Activated naive CD4-positive, alpha-beta T cell treated with anti-CD3 and anti-CD28 coated beads, Interleukin-2, amount 10 ng/mL, durations not matched to agents 7 days and 5 days (primary cell): ENCODE results near the gene LLGL2.

ENCODE experiments used
- CTCF ChIA-PET: fragments of 350-600 bp; sonication (Branson Sonifier 250); formaldehyde crosslinking; loops from one replicate; lab custom pipeline; 2021; ENCODE audit warnings: antibody characterized with exemption; lab: Charles Lee
- DNase-seq: peaks from one replicate; pipeline ENCODE4 v3.0.0-alpha.2; 2020
- H3K27ac Mint-ChIP-seq: one replicate; pipeline ENCODE4 v1.8.0; 2021; ENCODE audit warnings: mild to moderate bottlenecking, moderate library complexity, mixed read lengths
- H3K27me3 Mint-ChIP-seq: one replicate; pipeline ENCODE4 v1.8.0; 2021; ENCODE audit warnings: mild to moderate bottlenecking, mixed read lengths
- H3K36me3 Mint-ChIP-seq: one replicate; pipeline ENCODE4 v1.8.0; 2021; ENCODE audit warnings: mixed read lengths
- H3K4me1 Mint-ChIP-seq: one replicate; pipeline ENCODE4 v1.8.0; 2021; ENCODE audit warnings: mixed read lengths
- H3K4me3 Mint-ChIP-seq: one replicate; pipeline ENCODE4 v1.8.0; 2021; ENCODE audit warnings: mild to moderate bottlenecking, moderate library complexity, mixed read lengths
- H3K9me3 Mint-ChIP-seq: one replicate; pipeline ENCODE4 v1.8.0; 2021; ENCODE audit warnings: mixed read lengths

LLGL2 gene

DNA sequence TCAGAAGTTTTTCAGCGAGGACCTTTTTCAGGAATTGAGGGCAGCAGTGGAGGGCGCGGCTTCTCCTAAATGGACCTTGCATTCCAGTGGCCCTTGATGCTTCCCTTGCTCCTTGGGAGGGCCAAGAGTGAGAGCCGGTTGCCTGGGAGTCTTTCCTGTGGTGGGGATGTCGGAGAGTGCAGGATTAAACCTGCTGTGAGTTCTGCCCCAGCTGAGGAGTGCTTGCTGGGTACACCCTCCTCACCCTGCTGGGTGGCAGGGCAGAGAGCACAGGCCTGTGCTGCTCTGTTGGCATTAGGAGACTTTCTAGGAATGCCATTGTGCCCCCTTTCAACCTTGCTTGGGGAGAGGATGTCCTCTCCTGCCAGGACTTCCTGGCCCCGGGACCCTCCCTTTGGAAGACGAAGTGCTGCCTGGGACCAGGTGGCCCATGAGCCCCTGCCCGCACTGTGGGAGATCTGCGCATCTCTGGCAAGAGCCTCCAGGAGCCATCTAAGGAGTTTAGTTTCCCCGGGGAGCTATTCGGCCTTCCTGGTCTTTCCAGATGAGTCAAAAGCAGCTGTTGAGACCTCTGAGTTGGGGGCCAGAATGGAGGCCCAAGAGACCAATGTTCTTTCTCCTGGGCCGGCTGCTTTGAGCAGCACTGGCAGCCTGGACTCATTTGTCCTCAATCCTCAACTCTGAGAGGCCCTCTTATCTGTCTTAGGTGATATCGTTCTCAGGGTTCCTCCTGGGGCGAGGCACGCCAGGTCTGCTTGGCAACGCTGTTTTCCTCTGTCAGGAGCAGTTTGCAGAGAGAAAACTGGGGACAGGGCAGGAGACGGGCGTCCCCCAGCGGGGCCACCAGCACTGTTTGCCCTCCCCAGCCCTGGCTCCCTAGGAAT, 5.6 kb downstream of the LLGL2 start:
- peaks cover 13% of the 10 kb centered on the region for H3K27me3 Mint-ChIP-seq
- no peak overlapping the region for H3K27ac Mint-ChIP-seq
- CTCF ChIA-PET = no interaction called here
- no peaks in the 10 kb centered on the region for H3K9me3 Mint-ChIP-seq
- peaks cover 6% of the 10 kb centered on the region for H3K36me3 Mint-ChIP-seq
- H3K4me1 Mint-ChIP-seq = peaks cover 38% of the 10 kb centered on the region
- no peak for DNase-seq
- no peak overlapping the region for H3K4me3 Mint-ChIP-seq

DNA sequence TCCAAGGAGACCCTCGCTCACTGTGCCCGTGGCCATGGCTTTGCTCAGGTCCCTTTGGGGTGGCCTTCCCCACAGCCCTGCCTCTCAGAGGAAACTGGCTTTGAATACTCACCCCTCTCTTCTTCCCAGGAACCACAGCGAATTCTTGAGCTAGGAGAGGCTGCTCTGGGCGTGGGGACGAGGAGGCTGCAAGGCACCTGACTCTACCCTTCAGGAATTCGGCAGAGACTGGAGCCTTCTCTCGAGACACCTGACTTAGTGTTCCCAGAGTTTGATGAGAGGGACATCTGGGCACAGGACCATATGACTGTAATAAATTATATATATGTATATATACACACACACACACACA, 6.2 kb downstream of the LLGL2 start:
- no peak overlapping the region for H3K27ac Mint-ChIP-seq

DNA sequence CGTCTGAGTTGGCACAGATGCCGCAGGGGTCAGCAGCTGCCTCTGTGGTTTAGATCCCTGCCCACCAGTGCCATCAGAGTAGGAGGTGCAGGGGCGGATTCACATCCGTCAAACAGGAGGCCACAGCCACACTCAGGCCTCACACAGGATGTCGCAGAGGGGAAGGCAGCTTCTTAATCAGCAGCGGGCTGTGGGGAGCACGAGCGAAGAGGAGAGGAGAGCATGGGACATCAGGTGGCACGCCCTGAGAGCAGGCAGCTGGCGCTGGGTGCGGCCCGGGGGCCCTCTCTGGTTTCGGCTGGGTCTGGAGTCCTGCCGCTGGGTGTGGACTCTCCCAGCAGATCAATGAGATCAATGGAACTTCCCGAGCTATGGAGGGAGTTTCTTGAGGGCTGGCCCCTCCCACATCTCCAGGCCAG, 9.6 kb downstream of the LLGL2 start:
- H3K9me3 Mint-ChIP-seq = no peaks in the 10 kb centered on the region
- peaks cover 32% of the 10 kb centered on the region for H3K4me1 Mint-ChIP-seq
- no peaks in the 10 kb centered on the region for H3K27me3 Mint-ChIP-seq
- peaks cover 3% of the 10 kb centered on the region for H3K36me3 Mint-ChIP-seq
- DNase-seq = peak; percentile 79
- H3K4me3 Mint-ChIP-seq = peak overlapping the region; percentile 31
- CTCF ChIA-PET = no interaction called here
- H3K27ac Mint-ChIP-seq = peak overlapping the region; percentile 82

More for the DNA sequence above, 6.2 kb downstream of the LLGL2 start:
- Mint-ChIP-seq H3K27me3 (peaks cover 6% of the 10 kb centered on the region), H3K36me3 (peaks cover 4% of the 10 kb centered on the region), H3K4me1 (peaks cover 37% of the 10 kb centered on the region), H3K4me3 (no peak overlapping the region), H3K9me3 (no peaks in the 10 kb centered on the region)
- CTCF ChIA-PET = interaction anchor here (0.7 kb wide), 1 partner anchor 15 kb away, joined by 4 read pairs; the partner anchor contains the start of gene TSEN54
- no peak for DNase-seq

DNA sequence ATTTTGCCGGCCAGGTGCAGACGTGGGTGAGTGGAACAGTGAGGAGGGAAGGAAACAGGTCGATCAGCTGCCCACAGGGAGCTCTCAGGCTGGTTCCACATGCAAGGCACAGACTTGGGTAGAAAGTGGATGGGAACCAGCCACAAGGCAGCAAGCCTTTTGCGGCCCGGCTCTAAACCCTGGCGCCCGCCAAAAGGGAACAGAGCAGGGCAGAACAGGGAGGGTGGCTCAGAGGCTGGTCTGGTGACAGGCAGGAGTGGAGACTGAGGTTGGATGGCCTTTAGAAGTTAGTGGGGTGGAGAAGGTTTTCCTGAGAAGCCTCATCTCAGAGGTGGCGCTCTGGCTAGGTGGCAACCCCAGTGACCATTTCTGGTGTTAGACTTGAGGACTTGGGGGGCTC, 10.4 kb downstream of the LLGL2 start:
- Mint-ChIP-seq H3K36me3 (peaks cover 2% of the 10 kb centered on the region), H3K9me3 (no peaks in the 10 kb centered on the region), H3K4me3 (no peak overlapping the region), H3K27ac (peak overlapping the region; percentile 82), H3K4me1 (peaks cover 32% of the 10 kb centered on the region), H3K27me3 (no peaks in the 10 kb centered on the region)
- CTCF ChIA-PET = no interaction called here
- DNase-seq = no peak

GRCh38 chr17:75536366-75536765, 10.9 kb downstream of the LLGL2 start:
- Mint-ChIP-seq H3K9me3 (no peaks in the 10 kb centered on the region), H3K27me3 (no peaks in the 10 kb centered on the region), H3K4me3 (no peak overlapping the region), H3K4me1 (peaks cover 32% of the 10 kb centered on the region), H3K36me3 (peaks cover 2% of the 10 kb centered on the region), H3K27ac (peak overlapping the region; percentile 67)
- no peak for DNase-seq
- CTCF ChIA-PET = no interaction called here

GRCh38 chr17:75539967-75540729, 14.7 kb downstream of the LLGL2 start:
- no peak for DNase-seq
- Mint-ChIP-seq H3K4me1 (peaks cover 13% of the 10 kb centered on the region), H3K27ac (no peak overlapping the region), H3K36me3 (no peaks in the 10 kb centered on the region), H3K27me3 (no peaks in the 10 kb centered on the region), H3K4me3 (no peak overlapping the region), H3K9me3 (no peaks in the 10 kb centered on the region)
- CTCF ChIA-PET = interaction anchor here (1.3 kb wide), 1 partner anchor 24 kb away, joined by 3 read pairs; the partner anchor contains the start of gene TSEN54

GRCh38 chr17:75540923-75541503, 15.5 kb downstream of the LLGL2 start:
- CTCF ChIA-PET = interaction anchor here (1.3 kb wide), 1 partner anchor 24 kb away, joined by 3 read pairs; the partner anchor contains the start of gene TSEN54
- H3K9me3 Mint-ChIP-seq = no peaks in the 10 kb centered on the region
- no peak for DNase-seq
- peaks cover 5% of the 10 kb centered on the region for H3K4me1 Mint-ChIP-seq
- H3K27ac Mint-ChIP-seq = no peak overlapping the region
- no peaks in the 10 kb centered on the region for H3K36me3 Mint-ChIP-seq
- no peak overlapping the region for H3K4me3 Mint-ChIP-seq
- no peaks in the 10 kb centered on the region for H3K27me3 Mint-ChIP-seq

GRCh38 chr17:75542229-75542628, 16.7 kb downstream of the LLGL2 start:
- CTCF ChIA-PET = no interaction called here
- no peak overlapping the region for H3K27ac Mint-ChIP-seq
- DNase-seq = no peak
- H3K36me3 Mint-ChIP-seq = no peaks in the 10 kb centered on the region
- H3K4me1 Mint-ChIP-seq = no peaks in the 10 kb centered on the region
- H3K9me3 Mint-ChIP-seq = no peaks in the 10 kb centered on the region
- no peaks in the 10 kb centered on the region for H3K27me3 Mint-ChIP-seq
- H3K4me3 Mint-ChIP-seq = no peak overlapping the region

- CTCF ChIA-PET = no interaction called here
- DNase-seq = no peak
These were observed 17.3 kb downstream of the LLGL2 start for GRCh38 chr17:75542728-75543336.

DNA sequence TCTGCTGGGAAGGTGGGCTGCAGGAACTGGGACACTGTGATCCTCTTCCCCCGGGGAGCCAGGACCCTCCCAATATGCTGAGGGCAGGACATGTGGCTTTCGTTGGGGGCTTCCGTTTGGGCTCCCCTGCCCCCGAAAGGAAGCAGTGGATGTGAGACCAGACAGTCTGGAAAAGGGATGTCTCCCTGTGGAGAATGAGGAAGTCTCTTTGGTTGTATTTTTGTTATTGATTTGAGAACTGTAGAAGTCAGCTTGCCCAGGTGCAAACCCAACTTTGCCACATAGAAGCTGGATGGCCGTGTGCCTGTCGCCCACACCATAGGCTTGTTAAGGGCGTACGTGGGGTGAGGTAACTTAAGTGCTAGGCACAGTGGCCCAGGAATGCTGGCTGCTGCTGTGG, 18.8 kb downstream of the LLGL2 start:
- Mint-ChIP-seq H3K4me3 (no peak overlapping the region), H3K27ac (no peak overlapping the region), H3K9me3 (no peaks in the 10 kb centered on the region), H3K27me3 (no peaks in the 10 kb centered on the region), H3K36me3 (no peaks in the 10 kb centered on the region), H3K4me1 (no peaks in the 10 kb centered on the region)
- CTCF ChIA-PET = no interaction called here
- DNase-seq = no peak

More at GRCh38 chr17:75542728-75543336, 17.3 kb downstream of the LLGL2 start:
- Mint-ChIP-seq H3K9me3 (no peaks in the 10 kb centered on the region), H3K4me3 (no peak overlapping the region), H3K27me3 (no peaks in the 10 kb centered on the region), H3K27ac (no peak overlapping the region), H3K36me3 (no peaks in the 10 kb centered on the region), H3K4me1 (no peaks in the 10 kb centered on the region)

DNA sequence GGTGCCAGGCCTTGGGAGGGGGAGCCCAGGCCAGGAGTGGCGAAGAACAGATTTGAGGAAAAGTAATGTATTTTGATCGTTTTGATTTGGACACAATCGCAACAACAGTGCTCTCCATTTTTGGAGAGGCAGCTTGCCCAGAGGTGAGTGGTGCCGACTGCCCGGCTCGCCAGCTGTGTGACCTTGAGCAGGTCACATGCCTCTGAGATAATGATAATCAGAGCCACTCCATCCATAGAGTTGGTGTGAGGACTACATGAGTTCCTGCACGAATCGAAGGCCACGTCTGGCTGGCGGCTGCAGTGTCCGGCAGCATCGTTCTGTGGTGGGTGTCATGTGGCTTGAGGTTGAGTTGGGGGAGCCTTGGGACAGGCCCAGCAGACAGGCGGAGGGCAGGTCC, 20.7 kb downstream of the LLGL2 start:
- no peaks in the 10 kb centered on the region for H3K4me1 Mint-ChIP-seq
- CTCF ChIA-PET = no interaction called here
- H3K36me3 Mint-ChIP-seq = no peaks in the 10 kb centered on the region
- H3K27ac Mint-ChIP-seq = no peak overlapping the region
- DNase-seq = no peak
- no peaks in the 10 kb centered on the region for H3K9me3 Mint-ChIP-seq
- no peak overlapping the region for H3K4me3 Mint-ChIP-seq
- H3K27me3 Mint-ChIP-seq = no peaks in the 10 kb centered on the region

DNA sequence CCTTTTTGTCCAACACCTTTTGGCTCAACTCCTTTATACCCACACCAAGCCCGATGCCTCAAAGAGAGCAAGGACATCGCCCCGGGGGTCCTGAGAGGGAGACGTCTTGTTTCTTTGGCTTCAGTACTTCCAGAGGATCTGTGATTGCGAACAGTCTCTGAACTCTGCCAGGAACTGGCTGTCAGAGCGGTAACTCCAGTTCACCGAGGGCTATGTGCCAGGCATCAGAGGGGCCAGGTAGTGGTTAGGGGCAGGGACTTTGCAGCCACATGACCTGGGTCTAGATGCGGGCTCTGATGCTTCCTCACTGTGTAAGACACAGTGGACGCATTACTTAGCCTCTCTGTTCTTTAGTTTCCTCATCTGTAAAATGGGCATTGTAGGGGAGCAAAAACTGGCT, 21.6 kb downstream of the LLGL2 start:
- Mint-ChIP-seq H3K4me1 (no peaks in the 10 kb centered on the region), H3K4me3 (no peak overlapping the region), H3K36me3 (no peaks in the 10 kb centered on the region), H3K27ac (no peak overlapping the region), H3K27me3 (no peaks in the 10 kb centered on the region), H3K9me3 (no peaks in the 10 kb centered on the region)
- CTCF ChIA-PET = no interaction called here
- DNase-seq = no peak

DNA sequence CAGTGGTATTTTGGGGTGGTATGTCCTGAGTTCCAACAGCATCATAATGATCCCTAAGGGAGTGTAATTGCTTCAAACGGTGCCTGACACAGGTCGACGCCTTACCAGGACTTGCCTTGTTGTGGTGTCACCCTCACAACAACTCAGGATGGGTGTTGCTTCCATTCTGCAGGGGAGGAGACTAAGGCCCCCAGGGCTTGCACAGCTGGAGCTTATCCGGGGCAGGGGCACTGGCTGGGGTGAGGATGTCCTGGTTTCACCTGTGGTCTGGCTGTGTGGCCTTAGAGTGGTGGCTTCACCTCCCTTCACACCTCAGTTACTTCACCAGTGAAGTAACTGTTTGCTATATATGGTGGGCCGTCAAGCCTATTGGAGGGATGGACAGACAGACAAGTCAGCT, 23.3 kb downstream of the LLGL2 start:
- CTCF ChIA-PET = no interaction called here
- Mint-ChIP-seq H3K36me3 (no peaks in the 10 kb centered on the region), H3K4me3 (no peak overlapping the region), H3K9me3 (no peaks in the 10 kb centered on the region), H3K4me1 (no peaks in the 10 kb centered on the region), H3K27ac (no peak overlapping the region), H3K27me3 (no peaks in the 10 kb centered on the region)
- no peak for DNase-seq
